GM18498 (cell line): ENCODE data around the gene PTGES3.
A peak's percentile ranks its signal among the peaks of the same experiment; 100 is the strongest.
"Not testable (repeated sequence)": the region's sequence is repeated elsewhere in the genome, so short reads cannot be mapped to it uniquely, and the experiment has no call there.

Experiments used
- ATAC-seq: cut with Tn5 transposase; IDR thresholded peaks from one replicate; pipeline ENCODE4 v1.9.1; 2021; ENCODE audit warnings: mild to moderate bottlenecking, moderate library complexity; ENCODE audit not compliant: unreplicated experiment

Gene PTGES3

DNA sequence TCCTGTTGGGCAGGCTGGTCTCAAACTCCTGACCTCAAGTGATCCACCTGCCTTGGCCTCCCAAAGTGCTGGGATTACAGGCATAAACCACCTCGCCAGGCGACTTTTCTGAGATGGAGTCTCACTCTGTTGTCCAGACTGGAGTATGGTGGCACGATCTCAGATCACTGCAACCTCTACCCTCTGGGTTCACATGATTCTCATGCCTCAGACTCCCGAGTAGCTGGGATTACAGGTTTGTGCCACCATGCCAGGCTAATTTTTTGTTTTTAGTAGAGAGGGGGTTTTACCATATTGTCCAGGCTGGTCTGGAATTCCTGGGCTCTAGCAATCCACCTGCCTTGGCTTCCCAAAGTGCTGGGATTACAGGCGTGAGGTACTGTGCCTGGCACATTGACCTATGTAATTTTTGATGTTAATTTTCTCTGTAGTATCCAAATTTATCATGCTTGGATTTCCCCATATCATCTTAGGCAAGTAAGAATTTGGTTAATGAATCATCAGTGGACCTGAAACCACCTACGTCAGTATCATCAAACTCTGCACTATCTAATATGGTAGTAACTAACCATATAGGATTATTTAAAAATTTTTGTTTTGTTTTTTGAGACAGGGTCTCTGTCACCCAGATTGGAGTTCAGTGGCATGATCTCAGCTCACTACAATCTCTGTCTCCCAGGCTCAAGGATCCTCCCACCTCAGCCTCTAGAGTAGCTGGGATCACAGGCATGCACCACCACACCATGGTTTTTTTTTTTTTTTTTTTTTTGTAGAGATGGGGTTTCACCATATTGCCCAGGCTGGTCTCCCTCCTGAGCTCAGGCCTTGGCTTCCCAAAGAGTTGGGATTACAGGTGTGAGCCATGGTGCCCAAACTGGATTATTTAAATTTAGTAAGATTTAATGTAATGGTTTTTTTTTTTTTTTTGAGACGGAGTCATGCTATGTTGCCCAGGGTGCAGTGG, 30.4 kb downstream of the PTGES3 start:
- peak; percentile 55 for ATAC-seq

DNA sequence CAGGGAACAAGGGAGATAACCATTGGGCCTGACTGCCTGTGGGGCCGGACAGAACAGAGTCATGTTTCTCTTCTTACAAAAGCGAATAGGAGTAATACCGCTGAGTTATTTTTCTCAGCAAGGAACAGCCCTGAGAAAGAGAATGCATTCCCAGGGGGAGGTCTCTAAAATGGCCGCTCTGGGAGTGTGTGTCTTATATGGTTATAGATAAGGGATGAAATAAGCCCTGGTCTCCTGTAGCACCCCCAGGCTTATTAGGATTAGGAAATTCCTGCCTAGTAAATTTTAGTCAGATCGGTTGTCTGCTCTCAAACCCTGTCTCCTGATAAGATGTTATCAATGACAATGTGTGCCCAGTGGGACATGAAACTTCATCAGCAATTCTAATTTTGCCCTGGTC, 34.3 kb downstream of the PTGES3 start:
- not testable (repeated sequence) for ATAC-seq

DNA sequence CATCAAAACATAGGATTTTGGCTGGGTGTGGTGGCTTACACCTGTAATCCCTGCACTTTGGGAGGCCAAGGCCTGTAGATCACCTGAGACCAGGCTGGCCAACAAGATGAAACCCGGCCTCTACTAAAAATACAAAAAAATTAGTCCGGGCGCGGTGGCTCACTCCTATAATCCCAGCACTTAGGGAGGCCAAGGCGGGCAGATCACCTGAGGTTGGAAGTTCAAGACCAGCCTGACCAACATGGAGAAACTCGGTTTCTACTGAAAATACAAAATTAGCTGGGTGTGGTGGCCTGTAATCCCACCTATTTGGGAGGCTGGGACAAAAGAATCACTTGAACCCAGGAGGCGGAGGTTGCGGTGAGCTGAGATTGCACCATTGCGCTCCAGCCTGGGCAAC, 40.1 kb downstream of the PTGES3 start:
- not testable (repeated sequence) for ATAC-seq

DNA sequence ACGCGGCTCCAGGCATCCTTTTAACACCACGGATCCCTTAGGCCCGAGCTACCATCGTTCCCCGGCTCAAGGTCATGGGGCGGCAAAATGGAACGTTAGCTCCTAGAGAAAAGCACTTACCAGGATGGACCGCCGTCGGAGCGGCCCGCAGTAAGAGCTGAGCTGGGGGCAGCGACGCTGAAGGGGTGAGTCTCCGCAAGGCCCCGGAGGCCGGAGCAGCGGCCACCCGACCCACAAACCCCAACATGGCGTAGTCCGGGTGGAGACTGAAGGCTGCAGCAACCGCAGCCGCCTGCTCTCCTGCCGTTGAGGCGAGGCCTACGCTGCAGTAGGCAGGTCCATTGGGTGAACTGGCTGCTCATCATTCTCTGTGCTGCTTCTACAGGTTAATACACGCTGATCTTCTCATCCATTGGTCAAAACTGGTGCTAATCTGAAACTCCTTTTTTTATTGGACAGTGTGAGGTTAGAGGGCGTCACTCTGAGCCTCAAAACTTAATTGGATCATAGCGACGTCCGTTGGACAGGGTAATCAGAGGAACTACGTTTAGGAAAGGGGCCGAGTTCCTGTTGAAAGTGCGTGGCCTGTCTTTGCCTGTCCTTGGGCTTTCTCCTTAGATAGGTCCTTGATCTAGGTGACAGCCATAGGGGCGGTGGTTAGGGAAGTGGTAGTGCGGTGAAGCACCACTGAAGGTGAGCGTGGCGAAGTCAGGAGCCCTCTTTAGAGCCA, 42.2 kb downstream of the PTGES3 start, which contains the start of gene ATP5F1B:
ATP5F1B (minus strand) TSS at position 268 of the 730 bp plus-strand sequence; CDS start at position 247, 21 bp downstream.
- ATAC-seq: peak; percentile 99

DNA sequence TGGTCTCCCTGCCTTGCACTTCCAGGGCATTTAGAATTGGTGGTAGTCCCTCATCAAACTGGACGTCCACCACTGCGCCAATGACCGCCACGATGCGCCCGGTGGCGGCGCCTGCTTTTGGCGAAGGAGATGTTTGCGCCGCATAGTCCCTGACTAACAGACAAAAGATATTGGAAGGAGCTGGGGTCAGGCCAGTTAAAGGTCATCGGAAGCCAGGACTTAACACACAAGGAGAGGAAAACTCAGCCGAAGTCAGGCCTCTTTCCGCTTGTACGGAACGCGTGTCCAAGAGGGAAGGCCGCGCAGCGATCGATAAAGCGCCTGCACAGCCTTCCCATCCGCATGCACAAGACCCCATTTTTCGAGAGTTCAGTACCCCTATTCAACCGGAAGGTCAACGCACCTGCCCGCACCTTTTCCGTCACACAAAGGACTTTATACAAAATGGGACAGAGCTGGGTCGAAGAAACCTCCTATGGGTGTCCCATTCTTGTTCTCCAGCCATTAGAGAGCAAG, 42.8 kb downstream of the PTGES3 start:
- ATAC-seq: no peak

DNA sequence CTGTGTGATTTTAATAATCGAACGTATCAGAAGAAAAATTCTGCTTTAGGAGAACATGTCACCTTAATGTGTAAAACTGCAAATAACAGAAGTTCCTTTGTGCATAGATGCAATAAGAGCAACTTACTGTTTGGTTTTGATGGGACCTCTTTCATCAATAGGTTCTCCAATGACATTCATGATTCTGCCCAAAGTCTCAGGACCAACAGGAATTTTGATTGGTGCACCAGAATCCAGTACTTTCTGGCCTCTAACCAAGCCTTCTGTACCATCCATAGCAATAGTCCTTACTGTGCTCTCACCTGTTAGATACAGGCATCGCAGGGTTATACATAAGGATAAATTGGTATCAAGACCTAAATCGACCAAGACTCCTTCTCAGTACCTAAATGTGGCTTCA, 43.4 kb downstream of the PTGES3 start:
- no peak for ATAC-seq

DNA sequence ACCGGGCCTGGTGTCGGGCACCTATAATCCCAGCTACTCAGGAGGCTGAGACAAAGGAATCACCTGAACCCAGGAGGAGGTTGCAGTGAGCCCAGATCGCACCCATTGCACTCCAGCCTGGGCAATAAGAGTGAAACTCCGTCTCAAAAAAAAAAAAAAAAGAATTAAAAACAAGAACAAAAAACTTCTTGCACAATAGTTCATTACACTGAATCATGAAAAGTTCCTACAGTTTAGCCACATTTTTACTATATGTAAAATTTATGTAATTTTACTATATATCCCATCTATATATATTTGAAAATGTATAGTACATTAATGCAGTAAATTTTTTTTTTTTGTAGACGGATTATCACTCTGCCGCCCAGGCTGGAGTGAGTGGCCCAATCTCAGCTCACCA, 46.9 kb downstream of the PTGES3 start:
- ATAC-seq: no peak

DNA sequence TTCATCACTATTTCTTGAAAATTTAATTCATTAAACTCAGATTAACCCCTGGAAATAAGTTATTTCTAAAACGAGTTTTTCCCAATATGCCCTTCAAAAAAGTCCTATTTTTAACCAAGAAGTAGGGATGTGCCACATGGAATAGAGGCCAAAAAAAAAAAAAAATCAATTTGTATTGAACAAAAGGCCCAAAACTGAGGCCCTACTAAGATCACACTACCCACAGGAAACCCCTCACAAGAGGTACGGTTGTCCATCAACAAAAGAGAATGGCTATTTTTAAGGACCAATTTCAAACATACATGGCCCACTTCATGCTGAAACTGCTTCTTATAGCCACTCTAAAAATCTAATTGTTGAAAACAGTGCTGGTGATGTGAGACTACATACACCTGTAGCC, 50.5 kb downstream of the PTGES3 start:
- no peak for ATAC-seq

DNA sequence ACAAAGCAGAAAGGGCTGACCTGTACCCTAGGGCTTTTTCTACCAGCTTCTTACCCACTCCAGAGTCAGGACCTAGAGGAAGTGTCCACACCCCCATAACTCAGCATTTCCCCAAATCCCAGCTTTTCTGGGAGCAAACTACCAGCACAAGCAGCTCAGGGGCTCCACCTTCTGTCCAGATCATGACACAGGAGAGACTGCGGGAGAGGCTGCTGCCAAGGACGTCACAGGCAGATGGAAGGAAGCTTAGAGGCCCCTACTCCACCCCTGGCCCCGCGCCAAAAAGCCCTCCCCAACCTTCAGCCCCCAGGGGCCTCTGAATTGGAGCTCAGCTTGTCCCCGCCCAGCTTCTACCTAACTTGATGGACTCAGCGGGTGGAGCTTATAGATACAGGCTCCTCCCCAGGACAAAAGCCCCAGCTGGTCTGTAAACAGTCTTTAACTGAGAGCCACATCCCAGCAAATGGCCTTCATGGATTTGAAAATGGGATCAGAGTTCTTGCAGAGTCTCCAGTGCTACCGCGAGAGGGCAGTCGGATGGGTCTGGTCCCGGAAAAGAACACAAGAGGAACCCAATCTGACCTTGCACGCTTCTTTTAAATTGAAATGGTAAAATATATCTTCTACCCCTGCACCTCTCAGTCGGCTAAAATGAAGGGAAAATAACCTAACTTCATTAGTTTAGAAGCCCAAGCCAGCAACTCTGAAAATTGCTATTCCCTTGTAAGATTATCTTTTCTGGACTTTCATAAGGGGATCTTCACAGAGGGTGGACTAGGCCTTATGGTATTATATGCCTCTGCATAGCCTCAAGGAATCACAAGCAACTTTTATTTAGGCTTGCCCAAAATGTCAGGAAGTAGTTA, 51.2 kb downstream of the PTGES3 start:
- ATAC-seq: peak; percentile 58

DNA sequence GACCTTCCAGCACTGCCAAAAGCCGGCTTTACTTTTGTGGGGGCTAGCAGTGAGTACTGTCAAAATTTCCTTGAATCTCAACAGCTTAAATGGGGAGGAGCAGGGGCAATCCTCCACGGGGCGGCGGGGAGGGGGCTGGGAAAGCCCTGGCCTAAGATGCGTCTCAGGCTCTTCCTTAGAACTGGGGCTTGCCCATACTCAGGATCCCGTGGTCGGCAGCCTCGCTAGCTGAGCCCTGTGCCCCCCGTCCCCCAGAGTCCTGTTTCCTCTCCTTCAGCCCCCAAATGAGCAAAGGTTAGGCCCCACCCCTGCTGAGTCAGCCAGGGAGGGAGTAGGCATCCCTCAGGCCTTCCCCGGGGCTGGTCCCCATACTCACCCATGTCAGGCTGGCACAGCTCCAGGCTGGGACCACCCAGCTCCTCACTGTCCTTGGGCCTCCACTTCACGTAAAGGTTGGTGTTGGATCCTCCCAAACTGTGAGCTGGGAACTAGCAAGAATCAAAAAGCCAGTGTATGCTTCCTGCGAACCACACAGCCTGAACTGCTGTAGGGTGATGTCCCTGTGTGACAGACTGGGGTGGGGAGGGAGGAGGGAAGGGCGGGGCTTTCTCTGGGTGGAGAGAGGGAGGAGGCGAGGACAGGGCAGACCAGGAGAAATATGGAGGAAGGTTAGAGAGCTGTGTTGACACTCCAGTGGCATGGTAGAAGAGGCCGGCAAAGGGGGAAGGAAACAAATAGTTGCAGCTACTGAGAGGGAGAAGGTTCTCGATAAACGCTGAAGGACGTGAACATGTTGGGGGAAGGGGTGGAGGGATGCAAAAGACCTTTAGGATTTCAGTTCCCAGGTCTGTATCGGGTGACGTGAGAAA, 52.0 kb downstream of the PTGES3 start:
- peak; percentile 50 for ATAC-seq

DNA sequence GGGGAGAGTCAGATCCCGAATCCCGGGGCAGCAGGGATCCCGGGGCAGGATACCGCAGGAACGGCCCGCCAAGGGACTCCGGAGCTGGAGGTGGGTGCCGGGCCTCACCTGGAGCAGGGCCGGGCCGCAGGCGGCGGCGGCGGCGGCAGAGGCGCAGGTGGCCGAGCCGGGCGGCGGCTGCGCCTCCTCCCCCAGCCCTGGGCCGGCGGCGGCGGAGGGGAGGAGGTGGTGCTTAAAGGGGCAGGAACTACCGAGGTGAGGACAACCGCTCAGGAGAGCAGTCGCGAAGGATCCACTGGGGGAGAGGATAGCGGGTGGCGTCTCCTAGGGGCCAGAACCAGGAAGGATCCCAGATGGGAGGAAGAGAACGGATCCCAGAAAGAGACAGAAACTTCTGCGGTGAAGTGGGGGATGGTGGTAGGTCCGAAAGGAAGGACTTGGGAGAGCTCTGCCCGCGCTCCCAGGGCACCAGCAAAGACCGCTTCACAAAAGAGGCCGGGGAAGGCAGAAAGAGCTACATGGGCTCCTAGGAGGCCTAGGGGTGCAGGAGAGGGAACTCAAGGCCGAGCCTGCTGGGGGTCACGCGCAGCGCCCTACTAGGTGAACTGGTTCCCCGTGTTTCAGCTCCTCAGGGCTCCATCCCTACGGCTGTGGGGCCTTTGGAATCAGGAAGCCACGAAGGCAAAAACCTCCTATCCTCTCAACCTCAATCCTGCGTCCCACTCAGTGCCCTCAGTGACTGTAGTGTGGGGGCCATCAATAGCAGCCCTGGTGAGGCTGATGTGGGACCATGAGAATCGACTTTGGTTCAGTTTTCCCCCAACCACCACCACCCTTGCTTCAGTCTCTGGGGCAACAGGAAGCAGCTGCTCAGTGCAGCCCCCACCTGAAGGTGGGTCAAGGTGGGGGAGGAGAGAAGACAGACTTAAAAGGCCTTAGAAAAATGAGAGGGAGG, 53.0 kb downstream of the PTGES3 start:
- peak; percentile 33 for ATAC-seq

DNA sequence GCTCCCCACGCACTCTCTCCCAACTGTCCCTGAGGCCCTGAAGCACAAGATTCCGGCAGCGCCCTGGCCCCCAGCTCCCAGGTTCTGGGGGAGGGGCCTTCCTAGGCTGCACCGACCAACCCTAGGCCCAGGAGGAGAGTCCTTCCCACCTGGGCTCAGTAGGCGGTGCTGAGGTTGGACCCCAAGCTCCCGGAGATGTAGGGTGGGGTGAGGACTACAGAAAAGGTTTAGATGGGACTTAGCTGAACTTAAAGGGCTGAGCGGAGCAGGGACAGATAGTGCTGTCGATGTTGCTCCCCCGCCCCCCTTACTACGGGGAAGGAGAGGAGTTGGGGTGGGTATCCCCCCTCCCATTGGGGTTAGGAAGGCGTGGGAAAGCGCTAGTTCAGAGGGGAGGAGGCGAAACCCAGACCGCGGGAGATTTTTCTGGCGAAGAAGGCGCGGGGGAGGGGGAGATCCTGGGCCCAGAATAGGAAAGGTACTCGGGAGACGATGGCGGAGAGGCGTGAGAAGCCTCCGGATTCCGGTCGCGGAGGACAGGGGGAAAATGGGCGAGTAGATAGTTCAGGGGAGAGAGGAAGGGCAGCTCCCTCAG, 53.7 kb downstream of the PTGES3 start:
- no peak for ATAC-seq

DNA sequence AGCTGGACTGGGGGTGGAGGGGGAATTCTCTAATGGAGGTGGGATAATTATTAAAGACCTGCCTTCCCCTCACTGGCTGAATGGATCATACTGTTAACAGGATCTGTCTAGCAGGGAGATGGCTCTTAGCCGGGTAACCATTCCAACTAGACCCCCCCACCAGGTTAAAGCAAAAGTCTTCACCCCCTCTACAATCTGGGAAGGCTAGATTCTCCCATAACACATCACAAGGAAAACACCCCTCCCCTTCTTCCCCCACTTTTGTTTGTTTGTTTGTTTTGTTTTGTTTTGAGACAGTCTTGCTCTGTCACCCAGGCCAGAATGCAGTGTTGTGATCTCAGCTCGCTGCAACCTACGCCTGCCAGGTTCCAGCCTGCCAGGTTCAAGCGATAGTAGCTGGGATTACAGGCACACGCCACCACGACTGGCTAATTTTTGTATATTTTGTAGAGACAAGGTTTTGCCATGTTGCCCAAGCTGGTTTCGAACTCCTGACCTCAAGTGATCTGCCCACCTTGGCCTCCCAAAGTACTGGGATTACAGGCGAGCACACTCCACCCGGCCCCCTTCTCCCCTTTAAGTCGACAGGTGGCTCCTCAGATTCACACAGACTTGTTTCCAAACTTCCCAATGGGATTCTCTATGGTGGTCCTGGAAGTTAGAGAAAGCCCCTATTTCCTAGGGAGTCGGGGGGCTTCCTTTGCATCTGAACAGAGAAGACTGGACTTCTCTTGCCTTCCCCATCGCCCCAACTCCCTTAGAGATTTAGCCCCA, 54.4 kb downstream of the PTGES3 start:
- ATAC-seq: no peak

DNA sequence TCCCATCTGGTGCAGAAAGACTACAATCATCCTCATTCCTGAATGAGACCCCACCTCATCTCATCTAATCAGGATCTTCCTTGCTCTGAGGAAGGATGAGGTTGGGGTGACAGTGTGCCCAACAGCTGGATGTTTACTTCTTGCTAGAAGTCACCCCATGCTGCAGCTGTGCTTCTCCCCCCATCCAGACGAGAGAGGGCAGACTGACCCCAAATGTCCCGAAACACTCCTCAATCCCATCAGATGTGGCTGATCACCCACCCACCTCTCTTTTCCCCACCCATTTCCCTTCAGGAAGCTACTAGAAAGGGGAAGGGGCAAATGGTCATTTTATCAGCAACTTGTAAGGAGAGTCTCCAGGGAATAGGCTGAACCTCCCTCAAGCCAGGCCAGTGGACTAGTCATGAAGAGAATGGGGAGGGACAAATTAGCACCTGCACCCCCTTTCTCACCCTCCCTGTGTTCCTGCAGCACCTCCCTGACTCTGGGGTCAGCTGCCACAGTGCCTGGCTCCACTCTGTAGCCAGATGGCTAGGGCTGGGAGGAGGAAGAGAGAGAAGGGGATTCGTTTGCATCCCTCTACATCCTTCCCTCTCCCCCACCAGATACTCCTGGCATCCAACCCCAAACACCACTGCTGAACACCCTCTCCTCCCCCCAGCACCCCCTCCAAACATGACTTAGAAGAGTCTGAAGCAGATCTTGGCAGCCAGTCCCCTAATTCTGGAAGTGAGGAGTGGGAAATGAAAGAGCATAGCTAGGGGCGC, 55.2 kb downstream of the PTGES3 start:
- ATAC-seq: no peak

DNA sequence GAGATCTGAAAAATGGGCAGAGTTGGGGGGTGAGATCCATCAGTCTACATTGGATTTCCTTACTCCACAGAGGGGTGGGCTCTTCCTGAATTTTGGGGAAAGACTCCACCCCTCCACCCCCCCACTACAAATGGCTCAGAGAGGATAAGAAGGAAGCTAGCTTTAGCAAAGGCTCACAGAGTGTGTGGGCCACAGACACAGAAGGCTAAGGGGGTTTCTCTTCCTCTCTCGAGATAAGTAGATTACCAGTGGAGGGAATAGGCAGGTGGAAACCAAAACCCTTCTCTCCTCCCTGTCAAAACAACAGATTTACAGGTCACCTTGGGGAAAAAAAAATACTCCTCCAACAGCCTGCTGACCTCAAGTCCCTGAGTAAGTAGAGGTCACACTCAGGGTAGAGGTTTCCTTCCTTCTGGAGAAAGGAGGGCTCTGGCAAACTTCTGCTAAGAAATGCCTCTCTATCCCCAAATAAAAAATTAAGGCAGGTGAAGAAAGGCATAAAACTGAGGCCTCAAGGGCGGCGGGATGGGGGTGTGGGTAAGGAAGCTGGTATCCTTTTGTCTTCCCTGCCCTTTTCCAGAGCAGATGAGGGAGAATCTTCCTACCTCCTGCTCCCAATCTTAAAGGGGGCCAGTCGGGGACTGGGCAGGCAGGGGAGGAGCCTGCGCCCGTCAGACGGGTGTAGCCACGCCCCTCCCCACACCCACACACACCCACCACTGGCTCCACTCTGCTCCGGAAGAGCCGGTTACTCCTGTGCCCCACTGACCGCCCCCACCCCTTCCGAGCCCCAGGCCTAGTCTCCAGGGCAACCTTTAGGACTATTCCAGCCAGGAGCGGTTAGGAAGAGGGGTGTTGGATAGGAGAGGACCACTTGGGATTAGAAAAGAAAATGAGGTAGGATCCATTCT, 56.0 kb downstream of the PTGES3 start:
- peak; percentile 22 for ATAC-seq

DNA sequence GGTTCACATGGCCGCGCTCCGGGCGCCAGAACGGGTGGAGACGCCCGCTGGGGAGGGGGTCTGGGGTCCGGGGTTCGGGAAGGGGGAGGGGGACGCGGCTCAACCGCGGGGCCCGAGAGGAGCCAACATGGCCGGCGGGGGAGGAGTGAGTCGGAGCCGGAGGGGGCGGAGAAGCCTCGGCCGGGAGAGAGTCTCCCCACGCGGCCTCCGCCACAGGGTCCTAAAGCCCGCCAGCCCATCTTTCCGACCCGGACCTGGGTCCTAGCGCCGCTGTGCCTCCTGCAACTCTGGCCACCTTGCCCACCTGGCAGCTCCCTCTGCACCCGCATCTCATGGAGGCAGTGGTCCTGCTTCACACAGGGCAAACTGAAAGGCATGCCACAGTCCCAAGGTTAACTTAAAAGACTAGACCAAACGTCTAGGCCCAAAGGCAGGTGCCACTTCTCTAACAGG, 57.9 kb downstream of the PTGES3 start, which contains the start of gene BAZ2A:
BAZ2A (minus strand) TSS at position 147 of the 453 bp plus-strand sequence. CDS start 12,796 bp downstream, outside the sequence.
- ATAC-seq: peak; percentile 65
